Activated CD4-positive, alpha-beta T cell treated with anti-CD3 and anti-CD28 coated beads, Interleukin-2, amount 50 U/mL, for 24 hours (primary cell): ENCODE measurements around the gene GBX1.

Source experiments
- DNase-seq, 2 donors: peaks; one replicate each; pipeline ENCODE4 v3.0.0-alpha.2; 2020; ENCODE audit warnings: low read depth in 1 of 2, low spot score in 1 of 2

The GBX1 gene

DNA sequence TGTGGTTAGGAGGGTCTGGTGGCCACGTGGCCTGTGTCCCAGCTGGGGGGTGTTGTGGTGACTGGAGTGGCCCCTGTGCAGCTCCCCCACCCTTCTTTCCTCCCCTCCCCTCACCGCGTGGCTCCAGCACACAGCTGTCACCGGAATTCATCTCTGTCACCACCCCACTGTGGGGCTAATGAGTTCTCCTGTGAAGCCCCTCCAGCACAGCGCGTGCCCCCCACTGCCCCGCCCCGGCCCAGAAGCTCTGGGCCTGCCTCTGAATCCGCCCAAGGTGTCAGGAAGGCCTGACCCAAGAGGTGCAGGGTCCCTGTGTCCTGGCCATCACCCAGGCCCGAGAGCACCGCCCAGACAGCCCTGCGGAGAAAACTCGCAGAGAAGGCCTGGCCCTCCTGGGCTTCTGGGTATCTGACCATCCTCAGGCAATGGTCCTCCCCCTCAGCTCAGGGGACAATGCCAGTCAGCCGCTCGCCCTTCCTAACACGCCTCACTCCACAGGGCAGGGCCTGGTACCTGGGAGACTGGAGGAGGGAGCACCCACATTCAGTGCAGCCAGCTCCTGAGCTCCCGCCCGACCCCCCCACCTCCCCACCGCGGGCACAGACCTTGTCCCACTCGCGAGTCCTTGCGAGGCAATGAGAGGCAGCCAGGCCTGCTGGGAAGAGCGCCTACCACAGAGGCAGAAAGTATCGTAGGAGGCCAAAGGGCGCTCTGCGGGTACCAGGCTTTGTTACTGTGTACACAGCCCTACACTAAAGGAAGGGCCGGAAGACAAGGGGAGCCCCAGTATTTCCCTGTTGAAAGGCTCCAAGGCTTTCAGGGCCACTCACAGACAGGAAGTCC is 38.2 kb downstream of the GBX1 start:
- no peak for DNase-seq

DNA sequence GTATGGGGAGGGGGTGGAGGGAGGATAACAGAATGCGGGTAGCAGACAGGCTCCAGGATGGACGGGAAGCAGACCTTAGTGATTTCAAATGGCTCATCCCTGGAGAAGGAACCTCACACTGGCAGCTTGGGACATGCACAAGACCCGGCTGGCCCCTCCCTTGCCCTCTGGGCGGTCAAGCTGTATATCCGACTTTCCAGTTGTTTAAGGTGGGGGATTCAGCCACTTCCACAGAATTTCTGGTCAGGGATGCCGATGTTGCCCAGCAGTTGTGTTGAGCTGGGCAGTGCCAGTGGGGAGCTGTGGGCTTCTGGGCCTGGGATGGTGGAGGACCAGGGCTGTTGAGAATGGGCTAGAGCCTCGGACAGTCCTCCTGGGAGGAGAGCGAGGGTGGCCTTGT is 38.8 kb downstream of the GBX1 start:
- no peak for DNase-seq

DNA sequence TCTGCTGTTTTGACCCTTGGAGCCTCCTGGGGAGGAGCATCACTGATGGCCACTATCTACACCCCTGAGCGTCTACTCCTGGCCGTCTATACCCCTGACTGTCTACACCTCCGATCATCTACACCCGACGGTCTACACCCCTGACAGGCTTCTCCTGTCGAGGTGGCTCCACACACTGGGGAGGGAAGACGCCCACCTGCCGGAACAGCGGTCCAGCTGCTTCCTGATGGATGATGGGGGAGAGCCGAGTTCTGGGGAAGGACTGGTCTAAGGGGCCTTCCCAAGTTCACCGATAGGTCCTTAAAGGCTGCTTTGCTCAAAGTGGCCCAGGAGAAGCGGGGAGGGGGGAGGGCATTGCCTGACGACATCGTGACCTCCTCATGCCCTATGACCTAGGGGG is 39.4 kb downstream of the GBX1 start:
- DNase-seq, result no peak

DNA sequence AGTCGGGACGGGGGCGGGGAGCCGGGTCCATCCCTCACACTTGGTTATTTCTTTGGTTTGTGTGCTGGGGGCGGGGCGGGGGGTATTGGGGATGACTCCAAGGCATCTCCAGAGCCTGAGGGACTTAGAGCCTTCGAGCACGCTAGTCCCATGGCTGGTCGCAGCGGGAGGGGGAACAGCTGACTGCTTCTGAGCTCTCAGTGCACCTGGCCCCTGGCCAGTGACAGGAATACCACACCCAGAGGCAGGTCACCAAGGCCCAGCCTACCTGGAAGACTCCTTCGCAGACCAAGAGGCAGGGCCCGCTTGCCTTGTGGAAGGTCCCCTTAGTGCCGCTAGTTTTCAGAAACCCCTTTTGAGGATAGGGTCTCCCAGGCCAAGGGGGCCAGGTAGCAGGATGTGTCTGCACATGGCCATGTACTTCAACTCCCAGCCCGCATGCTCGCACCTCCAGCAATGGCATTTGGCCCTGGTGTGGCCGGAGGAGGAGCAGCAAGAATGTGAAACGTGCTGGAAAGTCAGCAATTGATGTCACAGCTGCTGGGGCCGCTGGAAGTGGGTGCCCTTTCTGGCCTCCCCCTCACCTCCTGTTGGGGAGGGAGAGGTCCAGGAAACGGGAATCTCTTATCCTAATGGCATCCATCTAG is 40.9 kb downstream of the GBX1 start:
- DNase-seq, result no peak

GRCh38 chr7:151125846-151126481 is 41.5 kb downstream of the GBX1 start:
- no peak for DNase-seq

DNA sequence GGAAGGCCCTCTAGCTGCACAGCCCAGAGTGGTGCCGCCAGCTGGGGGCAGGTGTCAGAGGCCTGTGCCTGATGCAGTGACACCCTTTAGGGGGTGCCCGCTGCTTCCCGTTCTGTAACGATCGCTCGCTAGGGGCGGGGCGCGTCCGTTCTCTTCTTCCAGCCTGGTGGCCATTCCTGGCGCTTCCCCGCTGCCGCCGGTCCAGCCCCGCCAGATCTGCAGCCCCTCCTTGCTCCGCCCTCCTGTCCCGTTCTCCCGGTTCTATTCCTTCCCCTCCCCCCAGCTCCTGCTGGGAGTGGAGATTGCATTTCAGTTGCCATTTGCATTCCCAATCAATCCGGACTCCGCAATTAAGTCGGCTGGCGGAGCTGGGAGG is 42.0 kb downstream of the GBX1 start:
- DNase-seq, result no peak

DNA sequence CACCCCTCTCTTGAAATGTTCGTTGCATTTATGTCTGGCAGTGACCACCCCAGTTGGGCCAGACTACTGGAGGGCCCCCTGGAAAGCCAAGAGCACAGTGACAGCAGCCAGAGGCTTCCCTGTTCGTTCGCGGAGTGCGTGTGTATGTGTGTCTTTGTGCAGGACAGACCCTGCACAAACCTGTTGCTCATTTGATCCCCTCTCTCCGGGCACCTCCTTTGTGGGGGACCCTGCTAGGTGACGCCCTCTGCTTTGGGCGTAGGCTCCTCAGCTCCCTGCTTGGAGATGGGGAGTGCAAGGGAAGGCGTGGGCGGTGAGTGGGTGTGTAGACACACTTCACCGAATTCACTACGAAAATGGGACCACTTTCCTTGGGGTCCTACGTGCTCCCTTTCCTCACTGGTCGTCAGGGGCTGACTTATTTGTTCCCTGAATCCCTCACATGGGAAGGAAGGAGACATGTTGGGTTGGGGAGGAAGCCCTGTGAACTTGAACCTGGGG is 42.5 kb downstream of the GBX1 start:
- no peak for DNase-seq

DNA sequence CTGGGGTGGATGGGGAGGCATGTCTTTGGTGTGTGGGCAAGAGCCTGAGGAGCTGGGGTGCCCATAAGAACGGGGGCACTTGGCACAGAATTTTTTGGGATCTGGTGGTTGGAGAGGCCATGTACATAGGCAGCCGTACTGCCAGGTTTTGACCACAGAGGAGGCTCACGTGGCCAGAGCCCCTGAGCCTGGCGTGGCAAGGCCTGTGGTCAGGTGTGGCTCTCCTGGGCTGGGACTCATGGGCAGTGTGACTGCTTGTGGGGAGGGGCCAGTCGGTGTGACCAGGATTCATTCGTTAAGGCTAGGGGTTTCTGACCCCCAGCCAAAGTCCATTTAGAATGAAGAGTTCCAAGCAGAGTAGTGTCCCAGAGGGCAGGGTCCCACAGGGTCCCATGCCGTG is 43.0 kb downstream of the GBX1 start:
- DNase-seq, result no peak

- peak; percentile 73 to 80 for DNase-seq
Measured at GRCh38 chr7:151123822-151124464, 43.6 kb downstream of the GBX1 start.

- no peak for DNase-seq
Measured at GRCh38 chr7:151123158-151123821, 44.2 kb downstream of the GBX1 start.

DNA sequence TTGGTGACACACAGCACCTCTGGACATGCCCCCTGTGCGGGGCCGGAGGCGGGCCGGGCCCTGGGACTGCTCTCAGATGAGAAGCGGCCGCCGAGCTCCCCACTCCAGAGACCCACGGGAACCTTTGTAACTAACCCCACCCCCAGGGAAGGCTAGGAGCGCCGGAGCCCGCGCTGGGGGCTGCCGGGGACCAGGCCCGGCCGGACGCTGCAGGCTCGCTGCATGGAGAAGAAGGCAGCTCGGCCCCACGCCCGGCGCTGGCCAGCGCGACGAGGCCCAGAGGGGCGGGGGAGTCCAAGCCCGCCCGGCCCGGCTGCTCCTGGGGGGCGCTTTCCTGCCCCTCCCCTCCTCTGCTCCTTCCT is 44.7 kb downstream of the GBX1 start:
- DNase-seq, result no peak

DNA sequence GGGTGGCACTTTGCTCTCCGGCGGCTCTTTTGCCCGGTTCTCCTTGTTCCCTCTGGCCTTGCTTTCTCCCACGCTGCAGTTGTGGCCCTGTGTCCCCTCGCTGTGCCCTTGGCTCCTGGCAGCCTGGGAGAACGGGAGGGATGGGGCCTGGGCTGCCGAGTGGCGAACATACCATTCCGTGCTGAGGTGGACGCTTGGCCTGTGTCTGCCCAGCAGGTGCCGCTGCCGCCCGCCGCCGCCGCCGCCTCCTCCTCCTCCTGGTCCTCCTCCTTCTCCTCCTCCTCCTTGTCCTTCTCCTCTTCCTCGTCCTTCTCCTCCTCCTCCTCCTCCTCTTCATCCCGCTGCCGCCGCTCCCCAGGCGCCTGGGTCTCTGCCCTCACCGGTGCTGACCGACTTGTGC is 45.2 kb downstream of the GBX1 start:
- DNase-seq, result no peak

GRCh38 chr7:151121380-151122170 is 45.9 kb downstream of the GBX1 start:
- no peak for DNase-seq

DNA sequence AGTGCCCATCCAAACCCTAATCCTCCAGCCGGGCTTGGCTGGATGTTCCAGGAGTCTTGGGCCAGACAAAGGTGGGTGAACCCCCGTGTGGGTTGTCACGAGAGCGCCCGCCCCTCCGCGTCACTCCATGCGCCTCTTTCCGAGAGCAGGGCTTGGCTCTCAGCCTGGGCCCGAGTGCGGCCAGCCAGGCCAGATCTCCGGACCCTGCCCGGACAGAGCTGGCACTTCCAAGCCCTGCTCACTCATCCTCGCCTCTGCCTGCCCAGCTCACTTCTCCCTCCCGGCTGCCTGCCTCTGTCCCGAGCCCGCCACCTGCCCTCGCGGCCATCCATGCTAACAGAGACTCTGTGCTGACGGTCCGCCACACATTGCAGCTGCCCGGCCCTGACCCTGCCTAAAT is 46.6 kb downstream of the GBX1 start:
- no peak for DNase-seq

GRCh38 chr7:151119902-151120301 is 47.6 kb downstream of the GBX1 start:
- DNase-seq, result no peak

DNA sequence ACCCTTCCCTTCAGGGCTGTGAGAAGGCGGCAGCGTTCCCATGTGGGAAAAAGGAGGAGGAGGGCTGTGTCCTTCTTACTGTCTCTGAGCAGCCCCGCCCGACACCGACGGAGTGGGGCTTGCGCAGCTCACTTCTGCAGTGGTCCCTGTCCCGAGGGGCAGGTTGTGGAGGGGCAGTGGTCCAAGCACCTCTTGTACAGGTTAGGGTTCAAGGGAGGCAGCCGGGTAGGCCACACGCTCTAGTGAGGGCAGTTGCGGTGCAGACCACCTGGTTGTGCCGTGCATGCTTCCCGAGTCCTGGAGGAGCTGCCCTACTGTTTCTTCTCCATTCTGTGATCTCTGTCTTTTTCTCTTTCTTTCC is 48.5 kb downstream of the GBX1 start:
- DNase-seq, result no peak

- no peak for DNase-seq
Measured at GRCh38 chr7:151118108-151119054, 49.1 kb downstream of the GBX1 start.

- DNase-seq, result no peak
Measured at GRCh38 chr7:151117565-151117964, 49.9 kb downstream of the GBX1 start.
